ENCODE data around the gene CYFIP2. TPM values are rescaled to one million over a fixed set of nuclear protein-coding genes. Genes with fewer than 3 reads are reported as not detected.

The CYFIP2 gene
- total and polyA plus RNA-seq, 7 donors = 0.61 to 8.3 (median 4.9) TPM

GRCh38 chr5:157221959-157222358, 44.0 kb upstream of the CYFIP2 start:
- no peaks in the 10 kb centered on the region for H3K36me3 ChIP-seq (ENCODE audit: insufficient read depth in 1 of 2, low read depth in 1 of 2)
- ATAC-seq (no peak), DNase-seq (no peak)
- intact Hi-C loops (cut with DNase I) = no loop called here
- H3K9me3 ChIP-seq = no peaks in the 10 kb centered on the region
- TF ChIP-seq, protein P1, sequence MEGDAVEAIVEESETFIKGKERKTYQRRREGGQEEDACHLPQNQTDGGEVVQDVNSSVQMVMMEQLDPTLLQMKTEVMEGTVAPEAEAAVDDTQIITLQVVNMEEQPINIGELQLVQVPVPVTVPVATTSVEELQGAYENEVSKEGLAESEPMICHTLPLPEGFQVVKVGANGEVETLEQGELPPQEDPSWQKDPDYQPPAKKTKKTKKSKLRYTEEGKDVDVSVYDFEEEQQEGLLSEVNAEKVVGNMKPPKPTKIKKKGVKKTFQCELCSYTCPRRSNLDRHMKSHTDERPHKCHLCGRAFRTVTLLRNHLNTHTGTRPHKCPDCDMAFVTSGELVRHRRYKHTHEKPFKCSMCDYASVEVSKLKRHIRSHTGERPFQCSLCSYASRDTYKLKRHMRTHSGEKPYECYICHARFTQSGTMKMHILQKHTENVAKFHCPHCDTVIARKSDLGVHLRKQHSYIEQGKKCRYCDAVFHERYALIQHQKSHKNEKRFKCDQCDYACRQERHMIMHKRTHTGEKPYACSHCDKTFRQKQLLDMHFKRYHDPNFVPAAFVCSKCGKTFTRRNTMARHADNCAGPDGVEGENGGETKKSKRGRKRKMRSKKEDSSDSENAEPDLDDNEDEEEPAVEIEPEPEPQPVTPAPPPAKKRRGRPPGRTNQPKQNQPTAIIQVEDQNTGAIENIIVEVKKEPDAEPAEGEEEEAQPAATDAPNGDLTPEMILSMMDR (IDR thresholded peaks at IDR 0.05) = no peak
- no peak overlapping the region for H3K27ac ChIP-seq
- H3K27me3 ChIP-seq (ENCODE audit: insufficient read depth in 3 of 3, low read length in 2 of 3) = no peaks in the 10 kb centered on the region
- no peaks in the 10 kb centered on the region for H3K4me1 ChIP-seq
- no peak overlapping the region for H3K4me3 ChIP-seq
- WGBS, 3 donors = 88 to 94% (median 90%) methylated on average over 5 of the region's 5 CpGs

GRCh38 chr5:157222506-157223230, 43.3 kb upstream of the CYFIP2 start:
- Histone ChIP-seq H3K9me3 (no peaks in the 10 kb centered on the region), H3K36me3 (ENCODE audit: insufficient read depth in 1 of 2, low read depth in 1 of 2) (no peaks in the 10 kb centered on the region), H3K4me3 (no peak overlapping the region), H3K27me3 (ENCODE audit: insufficient read depth in 3 of 3, low read length in 2 of 3) (no peaks in the 10 kb centered on the region), H3K4me1 (no peaks in the 10 kb centered on the region), H3K27ac (no peak overlapping the region)
- WGBS, 3 donors = 79 to 87% (median 82%) methylated on average over 10 of the region's 10 CpGs
- ATAC-seq = no peak
- intact Hi-C loops (cut with DNase I) = no loop called here
- no peak for DNase-seq
- TF ChIP-seq, protein P1 (IDR thresholded peaks at IDR 0.05) = no peak

DNA sequence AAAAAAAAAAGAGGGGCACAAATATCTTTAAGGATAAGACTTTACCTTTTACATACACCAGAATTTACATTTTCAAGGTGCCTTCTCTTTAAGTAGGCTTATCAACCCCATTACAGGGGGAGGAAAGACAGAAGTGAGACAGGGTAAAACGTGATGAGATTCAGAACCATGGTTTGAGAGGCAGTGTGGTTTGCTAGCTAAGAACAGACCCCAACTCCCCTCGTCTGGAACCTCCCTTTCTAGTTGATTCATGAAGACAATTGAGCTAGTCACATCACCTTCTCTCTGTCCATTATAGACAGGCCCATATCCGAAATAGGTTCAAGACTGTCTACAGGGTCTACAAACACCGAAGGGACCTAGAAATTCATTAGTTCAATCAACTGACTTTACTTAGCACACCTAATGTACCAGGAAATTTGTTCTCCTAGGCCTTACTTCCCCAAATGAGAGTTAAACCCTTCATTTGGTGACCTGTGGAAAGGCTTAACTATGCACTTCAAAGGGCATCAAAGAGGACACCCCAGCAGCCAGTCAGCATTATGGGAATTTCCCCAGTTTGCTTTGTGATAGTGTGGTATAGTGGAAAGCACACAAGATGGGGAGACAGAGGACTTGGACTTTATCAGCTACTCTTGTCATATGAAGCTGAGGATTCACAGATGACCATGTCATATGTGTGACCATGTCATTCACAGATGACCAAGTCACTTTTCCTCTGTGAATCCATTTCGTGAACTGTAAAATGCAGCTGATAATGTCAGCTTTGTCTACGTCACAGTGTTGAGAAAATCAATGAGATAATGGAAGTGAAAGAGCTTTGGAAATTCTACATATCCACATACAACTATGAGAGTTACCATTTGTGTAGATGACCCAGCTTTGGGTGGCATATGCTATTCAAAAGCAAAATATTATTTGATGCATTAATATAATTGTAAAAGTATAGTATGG, 40.2 kb upstream of the CYFIP2 start:
- Histone ChIP-seq H3K9me3 (no peaks in the 10 kb centered on the region), H3K27me3 (ENCODE audit: insufficient read depth in 3 of 3, low read length in 2 of 3) (no peaks in the 10 kb centered on the region), H3K4me3 (no peak overlapping the region), H3K27ac (no peak overlapping the region), H3K36me3 (ENCODE audit: insufficient read depth in 1 of 2, low read depth in 1 of 2) (no peaks in the 10 kb centered on the region), H3K4me1 (no peaks in the 10 kb centered on the region)
- DNase-seq (no peak), ATAC-seq (no peak)
- WGBS, 3 donors = 62 to 78% (median 71%) methylated on average over 6 of the region's 6 CpGs
- intact Hi-C loops (cut with DNase I) = no loop called here
- TF ChIP-seq, protein P1 (IDR thresholded peaks at IDR 0.05) = no peak

DNA sequence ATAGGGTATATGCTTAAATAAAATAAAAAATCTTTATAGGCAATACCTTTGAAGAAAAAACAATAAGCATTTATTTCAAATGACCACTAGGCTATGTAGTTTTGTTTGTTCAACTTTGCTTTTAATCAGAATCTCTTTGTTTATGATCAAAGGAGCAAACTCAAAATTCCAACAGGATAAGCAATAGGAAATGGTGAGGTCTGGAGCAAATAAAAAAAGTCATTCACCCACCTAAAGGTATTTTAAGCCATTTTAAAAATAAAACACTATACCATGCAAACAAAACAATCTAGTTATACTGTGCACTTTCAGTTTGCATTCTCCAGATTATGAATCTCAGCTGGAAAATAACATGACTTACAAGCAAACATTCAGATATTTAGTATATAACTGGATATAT, 35.3 kb upstream of the CYFIP2 start:
- Histone ChIP-seq H3K36me3 (ENCODE audit: insufficient read depth in 1 of 2, low read depth in 1 of 2) (no peaks in the 10 kb centered on the region), H3K27me3 (ENCODE audit: insufficient read depth in 3 of 3, low read length in 2 of 3) (no peaks in the 10 kb centered on the region), H3K9me3 (no peaks in the 10 kb centered on the region), H3K4me1 (no peaks in the 10 kb centered on the region), H3K4me3 (no peak overlapping the region), H3K27ac (no peak overlapping the region)
- intact Hi-C loops (cut with DNase I) = no loop called here
- TF ChIP-seq, protein P1 (IDR thresholded peaks at IDR 0.05) = no peak
- no peak for ATAC-seq
- DNase-seq = no peak
